Glutamatergic neuron (in vitro differentiated cells): ENCODE results near the gene OR2T4. TPM values are rescaled to one million over a fixed set of nuclear protein-coding genes. Genes with fewer than 3 reads are reported as not detected.

ENCODE experiments used
- DNase-seq: peaks from one replicate; pipeline ENCODE4 v3.0.0; 2022
- H3K27ac Mint-ChIP-seq: one replicate; pipeline ENCODE4 v1.8.0; 2020; ENCODE audit warnings: mild to moderate bottlenecking, mixed read lengths, inconsistent platforms; ENCODE audit not compliant: unreplicated experiment
- H3K27me3 Mint-ChIP-seq: one replicate; pipeline ENCODE4 v1.8.0; 2020; ENCODE audit warnings: mild to moderate bottlenecking, moderate library complexity, mixed read lengths, inconsistent platforms; ENCODE audit not compliant: unreplicated experiment
- H3K36me3 Mint-ChIP-seq: one replicate; pipeline ENCODE4 v1.8.0; 2020; ENCODE audit warnings: mild to moderate bottlenecking, mixed read lengths, inconsistent platforms; ENCODE audit not compliant: unreplicated experiment
- H3K4me1 Mint-ChIP-seq: one replicate; pipeline ENCODE4 v1.8.0; 2020; ENCODE audit warnings: mild to moderate bottlenecking, low read depth, mixed read lengths, inconsistent platforms; ENCODE audit not compliant: unreplicated experiment
- H3K4me3 Mint-ChIP-seq: one replicate; pipeline ENCODE4 v1.8.0; 2020; ENCODE audit warnings: mild to moderate bottlenecking, mixed read lengths, inconsistent platforms; ENCODE audit not compliant: unreplicated experiment
- H3K9me3 Mint-ChIP-seq: one replicate; pipeline ENCODE4 v1.8.0; 2020; ENCODE audit warnings: mild to moderate bottlenecking, moderate library complexity, mixed read lengths, inconsistent platforms; ENCODE audit not compliant: unreplicated experiment
- total RNA-seq: library from RNA; stranded (reverse); fragmentation: NEBNext Ultra II Directional; extraction: Animal tissue kit (Norgen Biotek cat#: 25700); gene quantifications from one replicate; pipeline ENCODE4 v1.2.1, GENCODE V29; 2021; ENCODE audit not compliant: unreplicated experiment
- TF ChIP-seq, protein P1 (sequence below): fragments of 200-600 bp; sonication (generic); IDR thresholded peaks from one replicate; pipeline ENCODE4 v1.5.0; 2021; ENCODE audit not compliant: partially characterized antibody, unreplicated experiment

Gene OR2T4
- total RNA-seq, 1 donor from 2014 or later, result not detected

DNA sequence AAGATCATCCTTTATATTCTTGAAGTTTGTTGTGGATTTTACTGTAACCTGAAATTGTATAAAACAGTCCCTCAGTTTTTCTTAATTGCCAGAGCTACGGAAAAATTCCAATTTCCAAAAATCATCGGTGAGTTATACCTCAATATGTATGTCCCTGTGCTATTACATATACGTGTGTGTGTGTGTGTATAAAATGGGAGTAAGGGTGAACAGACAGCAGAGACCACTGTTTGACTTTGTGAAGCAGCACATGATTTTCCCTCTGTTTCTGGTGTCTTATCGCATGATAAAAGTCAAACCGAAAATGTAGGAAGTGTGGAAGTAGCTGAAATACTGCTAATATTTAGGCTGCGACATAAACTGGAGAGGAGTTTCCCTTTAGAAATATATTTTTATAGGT, 42.6 kb downstream of the OR2T4 start:
- peaks cover 14% of the 10 kb centered on the region for H3K9me3 Mint-ChIP-seq
- no peak overlapping the region for H3K27ac Mint-ChIP-seq
- TF ChIP-seq, protein P1, sequence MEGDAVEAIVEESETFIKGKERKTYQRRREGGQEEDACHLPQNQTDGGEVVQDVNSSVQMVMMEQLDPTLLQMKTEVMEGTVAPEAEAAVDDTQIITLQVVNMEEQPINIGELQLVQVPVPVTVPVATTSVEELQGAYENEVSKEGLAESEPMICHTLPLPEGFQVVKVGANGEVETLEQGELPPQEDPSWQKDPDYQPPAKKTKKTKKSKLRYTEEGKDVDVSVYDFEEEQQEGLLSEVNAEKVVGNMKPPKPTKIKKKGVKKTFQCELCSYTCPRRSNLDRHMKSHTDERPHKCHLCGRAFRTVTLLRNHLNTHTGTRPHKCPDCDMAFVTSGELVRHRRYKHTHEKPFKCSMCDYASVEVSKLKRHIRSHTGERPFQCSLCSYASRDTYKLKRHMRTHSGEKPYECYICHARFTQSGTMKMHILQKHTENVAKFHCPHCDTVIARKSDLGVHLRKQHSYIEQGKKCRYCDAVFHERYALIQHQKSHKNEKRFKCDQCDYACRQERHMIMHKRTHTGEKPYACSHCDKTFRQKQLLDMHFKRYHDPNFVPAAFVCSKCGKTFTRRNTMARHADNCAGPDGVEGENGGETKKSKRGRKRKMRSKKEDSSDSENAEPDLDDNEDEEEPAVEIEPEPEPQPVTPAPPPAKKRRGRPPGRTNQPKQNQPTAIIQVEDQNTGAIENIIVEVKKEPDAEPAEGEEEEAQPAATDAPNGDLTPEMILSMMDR, result no peak
- peaks cover 11% of the 10 kb centered on the region for H3K36me3 Mint-ChIP-seq
- no peak for DNase-seq
- no peak overlapping the region for H3K4me3 Mint-ChIP-seq
- no peaks in the 10 kb centered on the region for H3K4me1 Mint-ChIP-seq
- peaks cover 2% of the 10 kb centered on the region for H3K27me3 Mint-ChIP-seq

DNA sequence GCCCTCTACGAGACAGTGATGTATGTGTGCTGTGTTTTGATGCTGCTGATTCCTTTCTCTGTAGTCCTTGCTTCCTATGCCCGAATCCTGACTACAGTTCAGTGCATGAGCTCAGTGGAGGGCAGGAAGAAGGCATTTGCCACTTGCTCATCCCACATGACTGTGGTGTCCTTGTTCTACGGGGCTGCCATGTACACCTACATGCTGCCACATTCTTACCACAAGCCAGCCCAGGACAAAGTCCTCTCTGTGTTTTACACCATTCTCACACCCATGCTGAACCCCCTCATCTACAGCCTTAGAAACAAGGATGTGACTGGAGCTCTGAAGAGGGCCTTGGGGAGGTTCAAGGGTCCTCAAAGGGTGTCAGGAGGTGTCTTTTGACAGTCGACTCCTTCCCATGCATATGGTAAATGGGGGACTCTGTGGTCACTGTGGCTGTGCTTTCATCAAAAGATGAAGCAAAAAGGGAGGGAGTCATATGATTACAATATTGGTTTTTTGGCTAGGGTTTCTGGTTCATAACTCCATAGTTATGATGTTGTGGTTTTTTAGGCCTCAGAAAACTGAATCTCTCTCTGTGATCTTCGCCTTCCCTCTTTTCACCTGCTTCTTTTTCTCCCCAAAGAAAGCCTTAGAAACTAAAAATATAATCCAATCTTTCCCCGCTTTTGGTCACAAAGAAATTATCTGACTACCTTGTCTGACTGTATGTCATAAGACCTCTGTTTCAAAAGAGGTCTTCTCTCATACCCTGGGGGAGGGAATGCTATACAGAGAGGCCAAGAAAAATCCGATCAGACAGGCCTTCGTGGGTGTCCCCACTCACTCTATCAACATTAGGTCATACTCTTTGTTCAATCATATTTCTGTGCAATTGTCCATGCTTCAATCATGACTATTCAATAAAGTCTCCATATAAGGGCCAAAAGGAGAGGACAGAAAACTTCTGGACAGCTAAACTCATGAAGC, 45.5 kb downstream of the OR2T4 start:
- Mint-ChIP-seq H3K27ac (no peak overlapping the region), H3K4me1 (no peaks in the 10 kb centered on the region), H3K36me3 (peaks cover 11% of the 10 kb centered on the region), H3K9me3 (peaks cover 23% of the 10 kb centered on the region), H3K4me3 (no peak overlapping the region), H3K27me3 (peaks cover 6% of the 10 kb centered on the region)
- TF ChIP-seq, protein P1, result no peak
- no peak for DNase-seq

Other genes starting within 250 kb of the OR2T4 start
- gene OR2M5, start 216.5 kb upstream of the OR2T4 start, total RNA-seq, result not detected
- not detected for gene OR2M2, start 186.8 kb upstream of the OR2T4 start, total RNA-seq
- not detected for gene OR2M3, start 164.4 kb upstream of the OR2T4 start, total RNA-seq
- gene OR2M4, start 130.2 kb upstream of the OR2T4 start, total RNA-seq, result not detected
- not detected for gene OR2T33, start 83.7 kb upstream of the OR2T4 start, total RNA-seq
- gene OR2T12, start 58.2 kb upstream of the OR2T4 start, total RNA-seq, result not detected
- not detected for gene OR2M7, start 37.1 kb upstream of the OR2T4 start, total RNA-seq
- gene OR14C36, start 12.9 kb upstream of the OR2T4 start, total RNA-seq, result not detected
- not detected for gene OR2T6, start 14.1 kb downstream of the OR2T4 start, total RNA-seq
- not detected for gene OR2T1, start 41.4 kb downstream of the OR2T4 start, total RNA-seq
- gene OR2T2, start 84.0 kb downstream of the OR2T4 start, total RNA-seq, result not detected
- not detected for gene OR2T3, start 111.7 kb downstream of the OR2T4 start, total RNA-seq
- gene OR2T5, start 126.9 kb downstream of the OR2T4 start, total RNA-seq, result not detected
- not detected for gene OR2G6, start 146.4 kb downstream of the OR2T4 start, total RNA-seq
- gene OR2T29, start 201.1 kb downstream of the OR2T4 start, total RNA-seq, result not detected
- gene OR2T34, start 213.1 kb downstream of the OR2T4 start, total RNA-seq, result not detected
- gene OR2T10, start 236.0 kb downstream of the OR2T4 start, total RNA-seq, result not detected